H1 (cell line): ENCODE data around the gene C11orf54. TPM values are rescaled to one million over a fixed set of nuclear protein-coding genes. Genes with fewer than 3 reads are reported as not detected.

Source experiments
- CTCF ChIA-PET: fragments of 300-600 bp; sonication (Branson Sonifier 250); formaldehyde crosslinking; loops from one replicate; lab custom pipeline; 2021; ENCODE audit not compliant: partially characterized antibody; lab: Charles Lee
- POLR2A ChIA-PET: fragments of 300-600 bp; sonication (Branson Sonifier 250); formaldehyde crosslinking; loops from one replicate; lab custom pipeline; 2021; ENCODE audit warnings: inconsistent platforms; ENCODE audit not compliant: partially characterized antibody; lab: Charles Lee
- DNase-seq, 2 experiments: peaks; one replicate each; pipeline versions ENCODE4 v3.0.0 to v3.0.0-alpha.2; 2010 to 2022; ENCODE audit warnings: low spot score in 2 of 2, low read depth in 1 of 2, mixed read lengths in 1 of 2
- FAIRE-seq: peaks from 2 replicates; lab custom pipeline; 2011; peaks lifted over from hg19 to GRCh38; lab: Jason Lieb, UNC
- H2AFZ ChIP-seq: 2 replicates; pipeline ENCODE4 v1.8.1; 2012; ENCODE audit warnings: low read length, inconsistent platforms
- H2AK5ac ChIP-seq: 2 replicates; pipeline ENCODE4 v1.6.1; 2013; ENCODE audit warnings: low read depth, low read length
- H2BK120ac ChIP-seq: replicated peaks from 2 replicates; pipeline ENCODE3; 2013; ENCODE audit warnings: low read depth, low read length, inconsistent platforms
- H2BK12ac ChIP-seq: 2 replicates; pipeline ENCODE4 v1.6.1; 2013; ENCODE audit warnings: low read depth, low read length
- H2BK15ac ChIP-seq: 2 replicates; pipeline ENCODE4 v1.6.1; 2013; ENCODE audit warnings: low read length
- H2BK20ac ChIP-seq: 2 replicates; pipeline ENCODE4 v1.6.1; 2013; ENCODE audit warnings: low read length
- H2BK5ac ChIP-seq: 2 replicates; pipeline ENCODE4 v1.6.1; 2013; ENCODE audit warnings: low read depth, low read length
- H3K14ac ChIP-seq: 2 replicates; pipeline ENCODE4 v1.6.1; 2013; ENCODE audit warnings: inconsistent platforms; ENCODE audit not compliant: insufficient read length
- H3K18ac ChIP-seq: 2 replicates; pipeline ENCODE4 v1.6.1; 2013; ENCODE audit warnings: low read length; ENCODE audit errors: extremely low read depth
- H3K23ac ChIP-seq: 2 replicates; pipeline ENCODE4 v1.6.1; 2013; ENCODE audit warnings: inconsistent platforms; ENCODE audit not compliant: insufficient read length
- H3K23me2 ChIP-seq: 2 replicates; pipeline ENCODE4 v1.6.1; 2013; ENCODE audit warnings: low read depth, low read length
- H3K27ac ChIP-seq: 2 replicates; pipeline ENCODE4 v1.6.1; 2011; ENCODE audit warnings: low read depth, low read length, inconsistent platforms
- H3K27me3 ChIP-seq, 4 experiments: replicated peaks in 1 of 4; 1 replicate in 1 of 4; 2 replicates in 3 of 4; pipeline versions ENCODE4 v1.6.1 to v1.8.1; 2011 to 2013; ENCODE audit warnings: low read length in 3 of 4, mild to moderate bottlenecking in 3 of 4, inconsistent platforms in 2 of 4, mixed read lengths in 2 of 4, moderate library complexity in 1 of 4; ENCODE audit not compliant: control insufficient read depth in 3 of 4, insufficient read depth in 3 of 4; ENCODE audit errors: extremely low read depth in 1 of 4
- H3K36me3 ChIP-seq, 4 experiments: 2 replicates each; pipeline versions ENCODE4 v1.6.1 to v1.8.1; 2011 to 2013; ENCODE audit warnings: mild to moderate bottlenecking in 4 of 4, low read length in 3 of 4, moderate library complexity in 2 of 4, control low read depth in 1 of 4, inconsistent platforms in 1 of 4; ENCODE audit not compliant: insufficient read depth in 4 of 4, control insufficient read depth in 2 of 4
- H3K4ac ChIP-seq: replicated peaks from 2 replicates; pipeline ENCODE3; 2013; ENCODE audit warnings: low read length, low read depth, mixed read lengths, inconsistent platforms; ENCODE audit not compliant: insufficient read length
- H3K4me1 ChIP-seq, 4 experiments: replicated peaks in 1 of 4; 1 replicate in 1 of 4; 2 replicates in 3 of 4; pipeline versions ENCODE4 v1.6.1 to v1.8.1; 2011 to 2013; ENCODE audit warnings: low read length in 3 of 4, inconsistent platforms in 2 of 4, mixed read lengths in 1 of 4; ENCODE audit not compliant: insufficient read depth in 4 of 4, control insufficient read depth in 3 of 4
- H3K4me2 ChIP-seq, 2 experiments: 2 replicates each; pipeline versions ENCODE4 v1.6.1 to v1.8.1; 2011 to 2013; ENCODE audit warnings: low read depth in 2 of 2, low read length in 2 of 2, control low read depth in 1 of 2, inconsistent platforms in 1 of 2, mild to moderate bottlenecking in 1 of 2; ENCODE audit not compliant: insufficient read depth in 1 of 2
- H3K4me3 ChIP-seq, 4 experiments: fragments of 200-600, 300-600 bp in 1 of 4; sonication (generic), shearing (Covaris generic), sonication (Bioruptor Twin) in 1 of 4; 2 replicates each; pipeline versions ENCODE4 v1.5.1 to v1.8.1; 2011 to 2016; ENCODE audit warnings: low read length in 4 of 4, low read depth in 3 of 4, control low read depth in 2 of 4, inconsistent platforms in 2 of 4, mild to moderate bottlenecking in 2 of 4, mixed read lengths in 1 of 4, moderate library complexity in 1 of 4; ENCODE audit not compliant: insufficient read depth in 2 of 4; ENCODE audit errors: extremely low read depth in 1 of 4
- H3K56ac ChIP-seq: replicated peaks from 2 replicates; pipeline ENCODE3; 2013; ENCODE audit warnings: low read depth, mild to moderate bottlenecking, mixed read lengths, low read length, inconsistent platforms; ENCODE audit not compliant: insufficient read length
- H3K79me1 ChIP-seq: 2 replicates; pipeline ENCODE4 v1.6.1; 2013; ENCODE audit warnings: low read depth, low read length, control low read depth
- H3K79me2 ChIP-seq, 2 experiments: 2 replicates each; pipeline versions ENCODE4 v1.6.1 to v1.8.1; 2012 to 2013; ENCODE audit warnings: low read length in 2 of 2, mild to moderate bottlenecking in 2 of 2, inconsistent platforms in 1 of 2; ENCODE audit not compliant: insufficient read depth in 2 of 2, control insufficient read depth in 1 of 2
- H3K9ac ChIP-seq, 4 experiments: replicated peaks in 1 of 4; 1 replicate in 1 of 4; 2 replicates in 3 of 4; pipeline versions ENCODE4 v1.6.1 to v1.8.1; 2011 to 2013; ENCODE audit warnings: low read depth in 3 of 4, low read length in 3 of 4, control low read depth in 2 of 4, mild to moderate bottlenecking in 2 of 4, moderate library complexity in 2 of 4, inconsistent platforms in 1 of 4; ENCODE audit errors: extremely low read depth in 1 of 4
- H3K9me3 ChIP-seq, 2 experiments: 2 replicates each; pipeline versions ENCODE4 v1.6.1 to v1.8.1; 2012 to 2013; ENCODE audit warnings: mild to moderate bottlenecking in 2 of 2, moderate library complexity in 2 of 2, control low read depth in 1 of 2, inconsistent platforms in 1 of 2, low read depth in 1 of 2, low read length in 1 of 2, mixed read lengths in 1 of 2; ENCODE audit not compliant: insufficient read depth in 2 of 2
- H4K20me1 ChIP-seq, 2 experiments: replicated peaks in 1 of 2; 2 replicates each; pipeline versions ENCODE3 to v1.8.1; 2011 to 2013; ENCODE audit warnings: inconsistent platforms in 2 of 2, low read length in 2 of 2, mild to moderate bottlenecking in 1 of 2; ENCODE audit not compliant: insufficient read depth in 2 of 2, control insufficient read depth in 1 of 2
- H4K5ac ChIP-seq: 2 replicates; pipeline ENCODE4 v1.6.1; 2013; ENCODE audit warnings: low read length, low read depth, mixed read lengths, inconsistent platforms; ENCODE audit not compliant: insufficient read length
- H4K8ac ChIP-seq: 2 replicates; pipeline ENCODE4 v1.8.0; 2013; ENCODE audit warnings: mild to moderate bottlenecking, moderate library complexity, low read length, inconsistent platforms; ENCODE audit not compliant: insufficient read depth; ENCODE audit errors: extremely low read depth
- H4K91ac ChIP-seq: replicated peaks from 2 replicates; pipeline ENCODE3; 2013; ENCODE audit warnings: low read length, mixed read lengths, inconsistent platforms; ENCODE audit not compliant: insufficient read length
- CBX5 ChIP-seq: fragments of 300-800, 300-1000 bp; sonication (generic); IDR thresholded peaks from 2 replicates; pipeline ENCODE4 v1.7.1; 2016; ENCODE audit warnings: antibody characterized with exemption, low read length, low read depth
- FOSL1 ChIP-seq: IDR thresholded peaks from 2 replicates; pipeline ENCODE4 v1.6.1; 2011; ENCODE audit warnings: mild to moderate bottlenecking, low read depth, low read length, moderate library complexity; ENCODE audit not compliant: insufficient read depth
- NANOG ChIP-seq: IDR thresholded peaks from 2 replicates; pipeline ENCODE4 v1.6.1; 2011; ENCODE audit warnings: low read length, low read depth, mild to moderate bottlenecking, inconsistent platforms; ENCODE audit not compliant: insufficient read depth, poor library complexity, severe bottlenecking
- PHF8 ChIP-seq: fragments of 200-600 bp; sonication (generic); conservative IDR thresholded peaks from 2 replicates; pipeline ENCODE4 v1.7.1; 2012; ENCODE audit warnings: low read depth, mild to moderate bottlenecking, inconsistent platforms, low read length, moderate library complexity
- RBBP5 ChIP-seq: IDR thresholded peaks from 2 replicates; pipeline ENCODE4 v1.7.1; 2012; ENCODE audit warnings: low read depth, mild to moderate bottlenecking, inconsistent platforms, low read length, moderate library complexity, borderline replicate concordance
- RNF2 ChIP-seq: fragments of 200-900, 300-1000 bp; sonication (generic); IDR thresholded peaks from 2 replicates; pipeline ENCODE4 v1.7.1; 2016; ENCODE audit warnings: borderline replicate concordance, low read depth, mild to moderate bottlenecking, antibody characterized with exemption, low read length; ENCODE audit not compliant: poor library complexity, severe bottlenecking; ENCODE audit errors: missing control alignments
- SIRT6 ChIP-seq: IDR thresholded peaks from one replicate; pipeline ENCODE4 v1.7.1; 2012; ENCODE audit warnings: low read length, inconsistent platforms
- SIX5 ChIP-seq: IDR thresholded peaks from 2 replicates; pipeline ENCODE4 v1.6.1; 2011; ENCODE audit warnings: mild to moderate bottlenecking, low read depth, low read length
- SP2 ChIP-seq: IDR thresholded peaks from 2 replicates; pipeline ENCODE4 v1.6.1; 2012; ENCODE audit warnings: mild to moderate bottlenecking, low read length, inconsistent platforms
- TAF7 ChIP-seq: optimal IDR thresholded peaks from 2 replicates; pipeline ENCODE3; 2011; ENCODE audit warnings: low read depth, mild to moderate bottlenecking, inconsistent platforms, low read length, moderate library complexity, borderline replicate concordance
- TBP ChIP-seq: IDR thresholded peaks from 2 replicates; pipeline ENCODE4 v1.6.1; 2011; ENCODE audit warnings: low read depth, low read length, improper control_type of control experiment
- WGBS, 2 experiments: shearing (Covaris generic) in 1 of 2; methylation state at CpG; one replicate each; pipeline versions ENCODE4 v1.1.6 to v1.1.7; 2013 to 2015; ENCODE audit warnings: low lambda C conversion rate in 2 of 2, mixed read lengths in 2 of 2, inconsistent platforms in 1 of 2, low coverage in 1 of 2, missing lambda C conversion rate in 1 of 2; ENCODE audit not compliant: insufficient replicate concordance in 2 of 2, insufficient coverage in 1 of 2, insufficient read length in 1 of 2; ENCODE audit errors: extremely low coverage in 1 of 2, missing lambda C conversion rate in 1 of 2; 5-methylcytosine and 5-hydroxymethylcytosine counted together
- polyA plus RNA-seq, 7 experiments: library from polyadenylated mRNA; depleted of rRNA in 3 of 7; stranded (reverse) in 5 of 7; unstranded in 2 of 7; fragments of >200 nt in 5 of 7; fragments of 200-250 nt in 2 of 7; gene quantifications; 1 replicate in 5 of 7; 2 replicates in 1 of 7; 4 replicates in 1 of 7; pipeline versions ENCODE4 v1.2.1 to v1.2.3, GENCODE V29; 2011 to 2013; ENCODE audit warnings: missing spikeins in 2 of 7, mixed read lengths in 2 of 7
- total RNA-seq: library from RNA; stranded (reverse); fragmentation: NEBNext Ultra II Directional; extraction: Animal tissue kit (Norgen Biotek cat#: 25700); gene quantifications from 2 replicates; pipeline ENCODE4 v1.2.1, GENCODE V29; 2021

Gene C11orf54
- total and polyA plus RNA-seq, 2 of the 8 experiments (the other 6 are each of a cell fraction or from before 2014, with no cell fraction given) = 14.7 to 24.5 TPM

DNA sequence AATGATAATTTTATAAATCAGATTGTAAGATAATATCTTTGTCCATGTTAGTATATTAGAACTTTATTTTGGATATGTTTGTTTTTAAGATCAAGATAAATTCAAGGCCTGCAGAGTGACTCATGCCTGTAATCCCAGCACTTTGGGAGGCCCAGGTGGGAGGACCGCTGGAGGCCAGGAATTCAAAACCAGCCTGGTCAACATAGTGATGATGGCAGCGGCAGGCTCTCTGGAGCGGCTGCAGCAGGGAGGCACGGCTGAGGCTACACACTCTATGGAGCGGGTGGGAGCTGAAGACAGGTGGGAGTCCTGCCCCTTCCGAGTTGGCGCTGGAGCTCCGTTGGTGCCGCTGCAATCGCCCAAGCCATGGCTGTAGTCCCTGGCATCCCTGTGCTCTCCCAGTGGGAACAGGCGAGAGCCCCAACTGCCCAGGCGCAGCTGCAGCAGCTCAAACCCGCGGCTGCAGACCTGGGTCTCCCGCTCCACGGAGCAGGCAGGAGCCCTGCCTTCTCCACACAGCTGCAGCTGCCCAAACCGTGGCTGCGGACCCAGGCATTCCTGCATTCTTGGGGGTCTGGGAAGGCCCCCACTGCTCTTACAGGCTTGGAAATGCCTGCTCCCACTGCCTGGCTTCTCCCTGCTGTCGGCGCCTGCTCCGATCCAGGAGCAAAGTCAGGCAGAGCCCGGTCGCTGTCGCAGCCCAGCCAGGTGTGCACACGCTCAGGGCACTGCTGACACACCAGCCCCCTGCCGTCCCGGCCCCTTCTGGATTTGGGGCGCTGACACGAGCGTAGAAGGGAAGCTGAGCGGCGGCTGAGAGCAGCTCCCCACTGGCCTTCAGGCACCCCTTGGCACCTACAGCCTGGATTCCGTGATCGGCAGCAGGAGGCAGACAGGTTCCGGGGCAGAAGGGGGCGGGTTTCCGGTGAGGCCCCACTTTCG is 16.7 kb downstream of the C11orf54 start:
- Histone ChIP-seq H3K4me1 (no peaks in the 10 kb centered on the region), H3K18ac (no peak overlapping the region), H3K9ac (no peak overlapping the region), H2BK12ac (no peak overlapping the region), H3K4me3 (no peak overlapping the region), H3K4me2 (no peak overlapping the region), H4K20me1 (peaks cover 0 to 2% of the 10 kb centered on the region in 2 experiments), H3K56ac (no peak overlapping the region), H4K91ac (no peak overlapping the region), H2AFZ (no peak overlapping the region), H4K5ac (no peak overlapping the region), H3K79me1 (no peaks in the 10 kb centered on the region), H3K27me3 (no peaks in the 10 kb centered on the region), H3K14ac (no peak overlapping the region), H2BK15ac (no peak overlapping the region), H2BK120ac (no peak overlapping the region), H3K23me2 (no peaks in the 10 kb centered on the region), H2BK20ac (no peak overlapping the region), H3K27ac (no peak overlapping the region), H4K8ac (no peak overlapping the region), H3K4ac (no peak overlapping the region), H2BK5ac (no peak overlapping the region), H2AK5ac (no peak overlapping the region), H3K23ac (no peak overlapping the region), H3K9me3 (no peaks in the 10 kb centered on the region; a peak in 1 of 4 replicates), H3K79me2 (no peaks in the 10 kb centered on the region), H3K36me3 (peaks cover 4 to 66% (median 28%) of the 10 kb centered on the region in 4 experiments)
- FAIRE-seq = no peak
- POLR2A ChIA-PET = interaction anchor here (1.3 to 4.5 kb wide), 5 partner anchors 12 to 33 kb away, joined by 3 to 23 read pairs (median 5); partner anchors contain the start of genes C11orf54, MED17 and TAF1D
- DNase-seq = no peak
- CTCF ChIA-PET = interaction anchor here (1.1 kb wide), 1 partner anchor 14 kb away, joined by 3 read pairs; no protein-coding TSS in a partner anchor
- WGBS, 2 experiments = 96% methylated on average over 37 of the region's 38 CpGs; no CpG with 5 or more reads in 1 of the 2 experiments
- TF ChIP-seq RNF2 (no peak), SP2 (no peak), TAF7 (no peak), RBBP5 (no peak), PHF8 (no peak), FOSL1 (no peak), NANOG (no peak), TBP (no peak), CBX5 (no peak), SIRT6 (no peak), SIX5 (no peak)
